GM19455 (cell line): Measurements from ENCODE around the gene STYK1.
"Not testable (repeated sequence)": the region's sequence is repeated elsewhere in the genome, so short reads cannot be mapped to it uniquely, and the experiment has no call there.

ENCODE experiments used
- ATAC-seq: cut with Tn5 transposase; IDR thresholded peaks from one replicate; pipeline ENCODE4 v1.9.1; 2021; ENCODE audit not compliant: unreplicated experiment

The STYK1 gene

DNA sequence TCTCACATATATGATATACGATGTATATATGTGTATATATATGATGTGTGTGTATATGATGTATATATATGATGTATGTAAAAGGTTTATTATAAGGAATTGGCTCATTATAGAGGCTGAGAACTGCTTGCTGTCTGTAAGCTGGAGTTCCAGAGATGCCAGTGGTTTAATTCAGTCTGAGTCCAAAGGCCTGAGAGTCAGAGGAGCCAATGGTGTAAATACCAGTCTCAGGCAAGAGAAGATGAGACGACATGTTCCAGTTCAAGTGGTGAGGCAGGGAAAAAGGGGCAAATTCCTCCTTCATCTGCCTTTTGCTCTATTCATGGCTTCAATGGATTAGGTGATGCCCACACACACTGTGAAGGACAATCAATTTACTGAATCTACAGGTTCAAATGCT, 17.1 kb upstream of the STYK1 start:
- no peak for ATAC-seq

DNA sequence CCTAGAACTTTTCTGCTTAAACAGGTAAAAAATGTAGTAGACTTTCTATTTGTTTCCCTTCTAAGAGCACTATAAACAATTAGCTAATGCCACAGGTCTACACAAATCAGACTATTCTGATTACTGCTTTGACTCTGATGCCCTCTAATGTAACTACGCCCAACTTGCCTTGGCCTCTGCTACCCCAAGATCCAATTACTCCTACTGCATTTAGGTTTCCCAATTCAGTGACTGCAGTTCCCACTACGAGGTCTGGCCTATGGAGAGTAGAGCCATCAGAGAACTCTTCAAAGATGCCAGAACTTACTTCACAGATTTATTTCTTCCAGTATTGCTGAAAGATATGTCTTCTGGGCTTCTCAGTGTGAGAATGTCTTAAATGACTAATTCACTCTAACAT, 15.3 kb upstream of the STYK1 start:
- no peak for ATAC-seq

DNA sequence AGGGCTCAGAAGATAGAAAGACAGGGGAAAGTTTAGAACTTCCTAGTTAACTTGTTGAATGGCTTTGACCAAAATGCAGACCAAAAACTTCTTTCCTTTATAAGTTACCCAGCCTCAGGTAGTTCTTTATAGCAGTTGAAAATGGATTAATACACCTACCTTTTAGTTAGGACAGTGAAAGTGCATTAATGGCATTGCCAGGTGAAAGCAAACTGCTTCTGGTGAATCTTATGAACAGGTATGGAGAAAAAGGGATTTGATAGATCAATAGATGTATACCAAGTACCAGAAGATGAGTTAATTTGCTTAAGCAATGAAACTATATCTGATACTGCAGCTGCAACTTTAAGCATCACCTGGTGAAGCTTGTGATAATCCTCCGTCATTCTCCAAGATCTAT, 14.2 kb upstream of the STYK1 start:
- ATAC-seq, result no peak

DNA sequence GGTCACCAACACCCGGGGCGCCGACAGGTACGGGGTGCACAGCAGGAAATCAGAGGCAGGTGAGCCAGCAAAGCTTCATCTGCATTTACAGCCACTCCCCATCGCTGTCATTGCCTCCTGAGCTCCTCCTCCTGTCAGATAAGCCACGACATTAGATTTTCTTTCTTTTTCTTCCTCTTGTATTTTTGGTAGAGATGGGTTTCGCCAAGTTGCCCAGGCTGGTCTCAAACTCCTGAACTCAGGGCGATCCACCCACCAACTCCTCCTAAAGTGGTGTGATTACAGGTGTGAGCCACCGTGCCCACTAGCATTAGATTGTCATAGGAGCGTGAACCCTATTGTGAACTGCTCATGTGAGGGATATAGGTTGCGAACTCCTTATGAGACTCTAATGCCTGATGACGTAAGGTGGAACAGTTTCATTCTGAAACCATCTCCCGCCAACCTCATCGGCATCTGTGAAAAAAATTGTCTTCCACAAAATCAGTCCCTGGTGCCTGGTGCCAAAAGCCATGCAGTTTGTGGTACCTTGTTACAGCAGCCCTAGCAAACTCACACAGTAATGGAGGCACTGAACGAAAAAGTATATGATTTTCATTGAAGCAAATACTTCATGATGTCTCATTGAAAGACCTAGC, 1.5 kb downstream of the STYK1 start:
- no peak for ATAC-seq

DNA sequence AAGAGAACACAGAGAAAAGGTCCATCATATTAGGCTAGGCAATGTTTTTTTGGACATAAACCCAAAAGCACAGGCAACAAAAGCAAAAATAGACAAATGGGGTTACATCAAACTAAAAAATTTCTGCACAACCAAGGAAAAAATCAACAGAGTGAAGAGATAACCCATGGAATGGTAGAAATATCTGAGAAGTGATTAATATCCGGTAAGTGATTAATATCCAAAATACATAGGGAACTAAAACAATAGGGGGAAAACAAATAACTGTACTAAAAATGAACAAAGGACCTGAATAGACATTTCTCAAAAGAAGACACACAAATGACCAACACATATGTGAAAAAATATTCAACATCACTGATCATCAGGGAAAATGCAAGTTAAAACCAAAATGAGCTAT, 4.3 kb downstream of the STYK1 start:
- ATAC-seq, result no peak

DNA sequence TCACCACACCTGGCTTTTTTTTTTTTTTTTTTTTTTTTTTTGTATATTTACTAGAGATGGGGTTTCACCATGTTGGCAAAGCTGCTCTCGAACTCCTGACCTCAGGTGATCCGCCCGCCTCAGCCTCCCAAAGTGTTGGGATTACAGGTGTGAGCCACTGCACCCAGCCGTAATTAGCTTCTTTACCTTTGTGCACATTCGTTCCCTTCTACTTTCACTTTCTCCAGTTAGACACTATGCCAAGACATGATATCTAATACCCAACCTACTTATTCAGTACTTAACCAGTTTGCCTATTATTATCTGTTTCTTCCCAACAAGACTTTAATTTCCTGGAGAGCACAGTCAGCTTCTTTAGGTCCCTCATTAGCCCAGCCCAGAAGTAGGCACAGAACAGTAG, 5.3 kb downstream of the STYK1 start:
- no peak for ATAC-seq

DNA sequence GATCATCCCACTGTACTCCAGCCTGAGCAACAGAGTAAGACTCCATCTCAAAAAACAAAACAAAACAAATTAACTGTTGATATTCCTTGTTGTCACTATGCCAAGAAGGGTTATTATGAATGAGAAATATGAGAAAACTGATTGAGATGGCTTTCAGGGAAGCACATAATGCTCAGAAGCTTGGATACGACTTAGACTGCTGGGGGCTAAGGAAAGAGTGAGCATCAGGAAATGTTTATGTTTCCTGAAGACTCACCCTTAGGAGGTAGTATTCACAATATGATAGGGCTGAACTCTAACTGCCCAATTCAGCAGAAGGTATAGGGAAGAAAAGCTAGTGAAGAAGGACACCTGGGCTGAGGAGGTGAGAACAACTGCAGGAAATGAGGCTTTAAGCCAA, 6.3 kb downstream of the STYK1 start:
- no peak for ATAC-seq

DNA sequence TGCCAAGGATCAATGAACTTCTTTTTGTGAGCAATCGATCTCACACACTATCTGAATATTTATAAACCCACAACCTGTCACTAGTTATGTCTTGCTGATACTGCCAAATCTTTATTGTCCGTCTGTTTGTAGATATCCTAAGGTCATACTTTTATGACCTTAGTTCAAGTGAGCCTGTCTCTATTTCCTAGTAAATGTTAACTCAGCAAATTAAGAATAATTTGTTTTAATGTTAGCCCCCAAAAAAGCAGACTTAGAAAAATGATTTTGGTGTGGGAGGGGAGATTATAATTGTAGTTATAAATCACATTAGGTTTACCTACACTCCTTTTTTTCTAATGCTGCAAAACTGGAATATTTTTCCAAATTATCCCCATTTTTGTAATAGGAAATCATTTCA, 9.4 kb downstream of the STYK1 start:
- ATAC-seq, result no peak

DNA sequence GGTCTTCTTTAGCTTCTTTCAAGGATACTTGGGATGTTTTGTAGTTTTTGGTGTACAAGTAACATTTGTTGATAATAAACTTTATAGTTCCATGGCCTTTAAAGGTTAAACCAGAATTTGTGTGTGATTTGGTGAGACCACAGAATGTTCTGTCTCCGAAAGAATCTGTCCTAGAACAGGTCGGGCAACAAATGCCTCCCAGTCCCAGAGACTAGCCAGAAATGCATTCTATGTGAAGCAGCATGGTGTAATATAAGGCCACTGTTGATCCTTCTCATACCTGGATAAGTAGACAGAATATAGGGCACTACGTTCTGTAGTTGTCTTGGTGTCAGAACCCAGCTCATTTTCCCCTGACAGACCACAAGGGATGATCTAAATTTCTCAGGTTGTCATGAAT, 10.0 kb downstream of the STYK1 start:
- no peak for ATAC-seq

DNA sequence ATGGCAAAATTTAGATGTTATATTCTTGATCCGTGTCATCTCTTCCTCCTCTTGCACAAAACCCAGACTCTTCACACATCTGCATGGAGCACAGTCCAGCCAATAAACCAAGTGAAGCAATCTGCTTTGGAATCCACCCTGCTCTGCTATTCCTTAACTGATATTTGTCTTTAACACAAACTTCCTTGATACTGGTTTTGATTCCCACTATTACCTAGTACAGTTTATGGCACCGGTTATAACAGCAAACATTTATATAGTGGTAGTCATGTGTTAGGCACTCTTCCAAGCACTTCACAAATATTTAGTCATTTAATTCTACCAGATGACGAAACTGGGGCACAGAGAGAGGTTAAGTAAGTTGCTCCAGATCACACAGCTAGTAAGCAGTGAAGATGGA, 12.5 kb downstream of the STYK1 start:
- ATAC-seq, result no peak

DNA sequence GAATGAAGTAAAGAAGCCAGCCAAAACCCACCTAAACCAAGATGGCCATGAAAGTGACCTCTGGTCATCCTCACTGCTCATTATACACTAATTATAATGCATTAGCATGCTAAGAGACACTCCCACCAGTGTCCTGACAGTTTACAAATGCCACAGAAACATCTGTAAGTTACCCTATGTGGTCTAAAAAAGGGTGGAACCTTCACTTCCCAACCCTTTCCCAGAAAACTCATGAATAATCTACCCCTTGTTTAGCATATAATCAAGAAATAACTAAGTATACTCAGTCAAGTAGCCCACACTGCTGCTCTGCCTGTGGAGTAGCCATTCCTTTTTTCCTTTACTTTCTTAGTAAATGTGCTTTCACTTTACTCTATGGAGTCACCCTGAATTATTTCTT, 19.8 kb downstream of the STYK1 start:
- ATAC-seq, result no peak

DNA sequence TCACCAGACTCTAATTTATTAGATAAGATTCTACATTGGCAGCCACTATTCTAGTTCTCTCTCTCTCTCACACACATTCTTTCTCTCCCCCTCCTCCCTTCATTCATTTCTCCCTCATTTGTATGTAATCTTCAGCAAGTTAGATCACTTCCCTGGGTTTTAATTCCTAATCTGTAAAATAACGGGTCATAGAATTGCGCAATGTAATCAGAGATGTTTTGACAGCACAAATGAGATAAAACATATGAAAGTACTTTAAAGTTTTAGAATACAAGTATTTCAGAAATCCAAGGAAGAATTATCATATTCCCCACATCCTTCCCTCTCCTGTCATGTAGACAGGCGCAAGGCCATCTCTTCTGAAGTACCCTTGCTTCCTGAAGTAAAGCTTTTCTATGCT, 21.7 kb downstream of the STYK1 start:
- ATAC-seq, result no peak

DNA sequence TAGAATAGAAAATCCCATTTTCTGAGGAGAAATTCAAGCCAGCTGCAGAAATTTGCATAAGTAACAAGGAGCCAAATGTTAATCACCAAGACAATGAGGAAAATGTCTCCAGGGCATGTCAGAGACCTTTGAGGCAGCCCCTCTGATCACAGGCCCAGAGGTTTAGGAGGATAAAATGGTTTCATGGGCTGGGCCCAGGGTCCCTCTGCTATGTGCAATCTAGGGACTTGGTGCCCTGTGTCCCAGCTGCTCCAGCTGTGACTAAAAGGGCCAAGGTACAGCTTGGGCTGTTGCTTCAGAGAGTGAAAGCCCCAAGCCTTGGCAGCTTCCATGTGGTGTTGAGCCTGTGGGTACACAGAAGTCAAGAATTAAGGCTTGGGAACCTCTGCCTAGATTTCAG, 27.3 kb downstream of the STYK1 start:
- not testable (repeated sequence) for ATAC-seq

DNA sequence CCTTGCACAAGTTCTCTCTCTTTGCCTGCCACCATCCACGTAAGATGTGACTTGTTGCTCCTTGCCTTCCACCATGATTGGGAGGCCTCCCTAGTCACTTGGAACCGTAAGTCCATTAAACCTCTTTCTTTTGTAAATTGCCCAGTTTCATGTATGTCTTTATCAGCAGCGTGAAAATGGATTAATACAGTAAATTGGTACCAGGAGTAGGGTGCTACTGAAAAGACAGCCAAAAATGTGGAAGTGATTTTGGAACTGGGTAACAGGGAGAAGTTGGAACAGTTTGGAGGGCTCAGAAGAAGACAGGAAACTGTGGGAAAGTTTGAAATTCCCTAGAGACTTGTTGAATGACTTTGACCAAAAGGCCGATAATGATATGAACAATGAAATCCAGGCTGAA, 27.9 kb downstream of the STYK1 start:
- ATAC-seq, result no peak

DNA sequence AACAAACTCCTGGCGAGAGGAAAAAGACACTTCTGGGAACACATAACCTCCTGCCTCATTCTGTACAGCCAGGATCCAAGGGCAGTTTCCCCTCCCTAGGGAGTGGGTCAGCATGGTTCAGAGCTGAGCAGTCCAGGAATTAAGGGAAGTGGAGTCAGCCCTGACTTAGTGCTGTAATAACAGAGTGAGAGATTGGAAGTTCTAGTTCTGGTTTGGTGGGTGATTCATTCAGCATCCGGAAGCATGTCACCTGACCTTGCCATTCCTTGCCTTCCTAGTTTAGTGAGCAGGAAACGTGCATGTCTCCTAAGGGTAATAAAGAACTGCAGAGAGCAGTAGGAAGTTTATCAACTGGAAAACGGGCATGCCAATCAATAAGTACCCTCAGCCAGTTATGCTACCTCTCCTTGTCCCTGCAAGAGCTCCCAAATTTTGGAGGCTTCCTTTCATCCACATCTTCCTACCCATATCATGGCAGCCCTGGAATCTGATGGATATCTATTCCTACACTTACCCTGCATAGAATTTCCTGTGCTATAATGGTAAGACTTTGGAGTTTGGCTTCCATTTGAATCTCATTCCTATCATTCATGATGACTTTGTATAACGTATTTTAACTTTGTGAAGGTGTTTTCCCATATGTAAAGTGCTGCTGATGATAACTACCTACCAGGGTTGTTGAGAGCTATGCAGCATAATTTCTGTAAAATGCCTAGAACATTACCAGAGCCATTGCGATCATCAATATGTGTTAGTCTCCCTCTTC, 31.9 kb downstream of the STYK1 start:
- no peak for ATAC-seq

DNA sequence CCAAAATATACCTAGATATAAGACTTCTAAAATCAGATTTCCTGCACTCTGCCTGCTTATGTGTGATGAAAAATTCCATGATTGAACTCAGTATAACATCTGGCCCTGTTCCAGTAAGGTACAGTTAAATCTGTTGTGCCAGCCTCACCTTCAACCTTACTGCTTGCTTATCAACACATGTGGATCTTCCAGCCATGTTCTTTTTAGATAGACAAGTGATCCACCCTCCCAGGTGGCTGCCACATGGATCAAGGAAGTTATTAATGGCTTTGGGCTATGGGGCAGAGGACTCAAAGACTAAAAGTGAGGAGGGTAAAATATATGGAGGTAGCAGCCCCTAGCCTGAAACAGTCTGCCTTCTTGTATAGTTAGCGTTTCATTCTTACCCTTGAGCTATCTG, 35.1 kb downstream of the STYK1 start:
- no peak for ATAC-seq

DNA sequence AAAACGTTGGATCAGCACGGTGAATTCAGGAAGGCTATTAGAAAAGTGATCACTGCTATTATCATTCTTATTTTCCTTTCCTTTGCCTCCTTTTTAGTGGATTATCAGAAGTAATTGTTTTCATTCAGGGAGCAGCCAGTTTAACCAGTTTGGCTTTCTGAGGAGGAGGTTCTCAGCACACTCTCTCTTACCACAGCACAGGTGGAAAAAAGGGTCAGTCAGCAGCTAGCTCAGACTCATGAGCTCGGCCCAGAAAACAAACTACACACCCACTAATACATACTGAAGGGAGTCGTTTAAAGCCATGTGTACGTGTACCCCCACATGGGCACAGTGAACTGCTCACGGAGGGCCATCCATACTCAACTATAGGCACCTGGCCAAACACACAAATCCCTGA, 37.2 kb downstream of the STYK1 start:
- no peak for ATAC-seq

DNA sequence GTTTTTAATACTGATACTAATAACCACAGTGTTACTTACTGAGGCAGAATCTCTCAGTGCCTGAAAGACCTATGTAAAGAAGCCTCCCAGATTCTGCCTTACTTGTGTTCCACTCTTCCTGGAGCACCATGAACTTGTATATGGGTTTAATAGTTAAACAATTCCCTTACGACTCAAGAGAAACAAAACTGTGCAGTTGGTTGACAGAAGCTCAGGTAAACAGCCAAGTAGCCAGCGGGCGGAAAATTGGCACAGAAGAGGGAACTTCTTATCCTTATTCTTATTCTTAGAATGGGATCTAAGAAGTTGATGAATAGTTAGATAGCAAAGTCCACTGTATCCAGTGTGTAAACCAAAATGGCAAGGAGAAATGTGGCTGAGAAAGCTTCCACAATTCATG, 37.7 kb downstream of the STYK1 start:
- ATAC-seq, result no peak

DNA sequence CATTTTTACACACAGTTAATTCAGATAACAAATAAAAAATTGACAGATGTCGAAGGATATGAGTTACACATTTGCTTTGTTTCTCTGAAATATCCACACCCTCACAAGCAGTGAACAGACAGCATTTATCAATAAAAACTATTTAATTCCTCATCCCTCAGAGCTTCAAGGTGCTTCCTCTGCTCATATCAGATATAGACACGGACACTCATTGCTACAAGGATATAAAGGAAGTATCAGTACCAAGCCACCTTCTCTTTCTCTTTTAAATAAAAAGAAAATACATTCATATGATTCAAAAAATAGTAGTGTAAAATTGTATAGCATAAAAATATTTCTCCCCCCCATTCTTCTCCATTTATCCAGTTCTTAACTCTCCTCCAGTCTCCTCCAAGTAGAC, 38.5 kb downstream of the STYK1 start:
- ATAC-seq, result no peak

DNA sequence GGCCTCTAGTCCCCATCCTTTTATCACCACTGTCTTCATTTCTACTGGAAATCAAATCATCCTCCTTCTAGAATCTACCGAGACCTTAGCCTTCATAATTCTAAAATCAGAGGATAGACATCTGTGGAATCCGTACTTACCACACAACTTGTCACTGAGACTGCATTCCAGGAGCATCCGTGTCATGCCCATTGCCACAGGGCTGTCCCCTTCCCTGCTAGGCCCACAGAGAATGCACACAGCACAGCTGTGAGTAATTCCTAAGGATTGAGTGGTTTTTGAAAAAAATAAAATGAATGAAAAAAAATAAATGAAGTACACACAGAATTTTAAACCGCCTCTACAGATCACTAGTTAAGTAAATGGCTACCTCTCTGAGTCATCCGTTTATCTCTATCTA, 39.4 kb downstream of the STYK1 start:
- ATAC-seq, result no peak

DNA sequence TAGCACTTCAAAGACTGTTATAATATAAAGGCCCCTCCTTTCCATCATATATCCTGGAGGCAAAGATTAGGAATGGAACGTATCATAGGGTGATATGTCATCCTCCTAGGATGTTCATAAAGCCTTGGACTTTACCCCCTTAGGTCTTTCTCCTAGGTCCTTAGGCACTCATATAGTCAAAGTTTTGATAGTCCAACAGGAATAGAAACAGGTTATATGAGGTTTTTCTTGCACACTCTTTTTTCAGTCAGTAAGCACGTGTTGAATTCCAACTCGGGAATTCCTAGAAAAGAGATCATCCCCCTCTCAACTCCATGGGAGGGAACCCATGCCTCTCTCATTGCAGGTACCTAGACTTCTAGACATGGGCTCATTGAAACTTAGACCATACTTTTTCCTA, 40.3 kb downstream of the STYK1 start:
- ATAC-seq, result no peak

DNA sequence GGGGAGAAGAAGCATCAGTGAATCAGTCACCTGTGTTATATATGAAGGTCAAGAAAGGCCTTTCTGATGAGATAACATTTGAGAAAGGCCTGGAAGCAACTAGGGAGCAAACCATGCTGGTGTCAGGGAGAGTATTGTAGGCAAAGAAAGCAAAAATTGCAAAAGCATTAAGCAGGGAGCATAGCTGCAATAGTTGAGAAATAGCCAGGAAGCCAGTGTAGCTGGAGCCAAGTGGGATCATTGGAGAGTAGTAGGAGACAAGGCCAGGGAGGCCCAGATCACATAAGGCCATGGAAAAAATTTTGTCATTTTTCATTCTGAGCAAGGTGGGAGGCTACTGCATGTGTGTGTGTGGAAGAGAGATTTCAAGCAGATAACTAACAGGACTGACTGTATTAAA, 41.6 kb downstream of the STYK1 start:
- ATAC-seq, result no peak

DNA sequence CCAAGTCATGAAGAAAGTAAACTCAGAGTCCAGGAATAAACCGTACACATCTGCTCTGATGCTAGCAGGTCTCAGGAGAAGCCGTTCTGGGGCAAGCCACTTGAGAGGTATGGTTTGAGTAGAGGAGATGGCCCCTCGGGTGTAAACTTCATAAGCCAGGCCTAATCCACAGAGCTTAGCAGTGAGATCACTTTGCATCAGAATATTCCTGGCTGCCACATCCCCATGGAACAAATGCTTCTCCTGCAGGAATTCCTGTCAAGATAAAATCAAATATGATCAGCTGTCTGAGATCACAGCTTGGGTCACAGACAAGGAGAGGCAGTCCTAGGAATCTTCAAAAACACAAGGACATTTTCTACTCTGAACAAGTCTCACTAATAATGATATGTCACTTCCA, 49.2 kb downstream of the STYK1 start:
- no peak for ATAC-seq
